Femur (tissue), 1 donor: ENCODE data around the gene ANKRD33B.
"Not testable (repeated sequence)": the region's sequence is repeated elsewhere in the genome, so short reads cannot be mapped to it uniquely, and the experiment has no call there.

Source experiments
- DNase-seq: peaks from one replicate; pipeline ENCODE4 v3.0.0-alpha.2; 2017

The ANKRD33B gene

DNA sequence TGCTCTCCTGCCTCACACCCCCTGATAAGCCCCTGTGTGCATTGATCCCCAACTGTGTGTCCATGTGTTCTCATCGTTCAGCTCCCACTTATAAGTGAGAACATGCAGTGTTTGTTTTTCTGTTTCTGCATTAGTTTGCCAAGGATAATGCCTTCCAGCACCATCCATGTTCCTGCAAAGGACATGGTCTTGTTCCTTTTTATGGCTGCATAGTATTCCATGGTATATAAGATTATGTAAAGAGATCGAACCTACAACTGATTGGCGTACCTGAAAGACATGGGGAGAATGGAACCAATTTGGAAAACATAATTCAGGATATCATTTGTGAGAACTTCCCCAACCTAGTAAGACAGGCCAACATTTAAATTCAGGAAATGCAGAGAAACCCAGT is 32.4 kb downstream of the ANKRD33B start:
- no peak for DNase-seq

GRCh38 chr5:10596886-10597451 is 33.1 kb downstream of the ANKRD33B start:
- no peak for DNase-seq

- no peak for DNase-seq
Measured at GRCh38 chr5:10599113-10599512, 35.2 kb downstream of the ANKRD33B start.

DNA sequence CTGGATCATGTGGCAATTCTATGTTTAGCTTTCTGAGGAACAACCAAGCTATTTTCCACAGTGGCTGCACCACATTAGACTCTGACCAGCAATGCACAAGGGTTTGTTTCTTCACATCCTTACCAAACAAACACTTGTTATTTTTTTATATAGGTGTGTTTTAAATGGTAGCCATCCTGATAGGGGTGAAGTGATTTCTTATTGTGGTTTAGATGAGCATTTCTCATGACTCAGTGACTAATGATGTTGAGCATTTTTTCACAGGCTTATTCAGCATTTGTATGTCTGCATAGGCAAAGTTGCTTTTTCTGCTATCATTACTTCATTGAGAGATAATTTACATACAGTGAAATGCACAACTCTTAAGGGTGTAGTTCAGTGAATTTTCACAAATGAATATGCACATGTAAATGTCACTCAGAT is 36.0 kb downstream of the ANKRD33B start:
- DNase-seq, result no peak

DNA sequence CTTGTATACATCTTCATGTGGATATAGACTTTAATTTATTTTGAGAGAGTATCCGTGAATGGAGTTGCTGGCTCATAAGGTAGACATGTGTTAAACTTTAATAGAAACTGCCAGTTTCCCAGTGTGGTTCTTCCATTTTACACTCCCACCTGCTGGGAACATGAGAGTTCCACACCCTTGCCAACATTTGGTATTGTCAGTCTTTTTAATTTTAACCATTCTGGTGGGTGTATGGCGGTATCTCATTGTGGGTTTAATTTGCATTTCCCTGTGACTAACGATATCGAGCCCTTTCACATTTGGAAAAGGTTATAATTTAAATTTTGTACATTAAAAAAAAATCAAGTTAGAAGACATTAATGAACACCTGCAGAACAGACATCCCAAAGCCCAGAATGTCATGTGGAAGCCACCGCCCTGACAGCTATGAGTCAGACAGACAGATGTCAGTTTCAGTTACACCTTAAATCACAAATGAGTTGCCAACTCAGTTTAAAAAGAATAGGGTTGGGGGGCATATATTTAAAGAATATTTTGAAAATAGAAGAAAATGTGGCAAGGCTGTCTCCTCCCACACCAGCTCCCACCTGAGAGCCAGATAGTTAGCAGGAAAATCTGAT is 36.9 kb downstream of the ANKRD33B start:
- no peak for DNase-seq

DNA sequence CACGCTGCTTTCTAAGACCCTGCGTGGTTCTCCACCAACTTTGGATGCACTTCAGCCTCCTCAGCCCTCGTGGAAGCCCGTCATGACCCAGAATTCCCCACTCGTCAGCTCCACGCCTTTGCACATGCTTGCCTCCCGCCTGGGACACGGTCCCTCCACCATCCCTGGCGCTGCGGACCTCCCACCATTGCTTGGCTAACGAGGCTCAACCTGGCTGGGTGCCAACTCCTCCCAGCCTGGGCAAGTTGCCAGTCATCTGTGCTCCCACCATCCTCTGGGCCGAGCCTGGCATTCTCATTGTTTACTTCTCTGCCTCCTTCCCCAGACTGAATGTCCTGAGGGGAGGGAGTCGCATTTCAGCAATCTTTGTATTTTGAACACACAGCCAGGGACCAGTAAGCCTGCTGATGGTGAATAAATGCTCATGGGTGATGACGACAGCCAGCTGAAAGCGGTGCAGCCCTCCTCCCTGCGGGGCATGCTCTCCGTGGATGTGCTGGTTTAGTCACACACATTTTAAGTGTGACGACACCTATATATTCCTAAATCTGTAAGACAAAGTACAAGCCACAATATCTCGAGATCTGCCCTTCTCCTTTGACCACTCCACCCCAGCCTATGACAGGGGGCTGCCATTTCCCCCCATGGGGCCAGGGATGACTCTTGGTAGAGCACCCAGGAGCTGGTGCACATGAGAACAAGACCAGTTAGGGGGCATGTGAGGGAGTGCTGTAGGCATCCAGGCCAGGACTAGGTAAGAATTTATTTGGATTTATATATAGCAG is 37.6 kb downstream of the ANKRD33B start:
- peak; percentile 87 for DNase-seq

DNA sequence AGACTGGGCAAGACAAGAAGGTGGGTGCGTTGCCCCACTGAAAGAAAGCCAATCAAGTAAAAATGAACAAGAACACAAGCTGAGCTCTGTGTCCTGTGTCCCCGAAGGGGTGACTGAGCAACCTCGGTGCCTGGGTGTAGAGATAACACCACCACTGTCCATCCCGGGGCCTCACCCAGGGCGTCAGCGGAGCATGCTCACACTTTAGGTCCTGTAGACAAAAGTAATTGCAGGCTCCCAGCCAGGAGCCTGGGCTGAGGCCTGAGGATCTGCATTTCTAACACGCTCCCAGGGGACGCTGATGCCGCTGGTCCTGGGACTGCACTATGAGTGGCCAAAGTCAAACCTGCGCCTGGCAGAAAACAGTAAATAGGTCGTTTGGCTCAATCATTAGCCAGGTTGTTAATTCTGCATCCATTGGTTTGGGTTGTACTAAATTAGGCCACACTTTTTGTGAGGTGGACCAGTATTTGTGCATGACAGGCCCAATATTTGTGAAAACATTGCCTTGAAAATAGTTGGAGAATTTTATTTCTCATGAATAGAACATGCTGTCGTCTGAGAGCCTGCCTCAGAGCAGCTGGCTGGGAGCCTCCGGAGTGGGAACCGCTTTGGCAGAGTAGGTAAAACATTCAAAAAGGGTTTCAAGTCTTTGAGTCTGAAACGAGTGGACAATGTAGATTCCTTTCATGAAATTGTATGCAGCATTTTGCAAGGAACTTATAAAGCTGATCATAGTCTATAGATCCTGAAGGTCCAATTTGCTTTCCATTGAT is 38.3 kb downstream of the ANKRD33B start:
- no peak for DNase-seq

- DNase-seq, result no peak
Measured at GRCh38 chr5:10604975-10605374, 41.1 kb downstream of the ANKRD33B start.

- DNase-seq, result not testable (repeated sequence)
Measured at GRCh38 chr5:10606632-10607022, 42.8 kb downstream of the ANKRD33B start.

- peak; percentile 58 for DNase-seq
Measured at GRCh38 chr5:10607023-10607665, 43.3 kb downstream of the ANKRD33B start.

DNA sequence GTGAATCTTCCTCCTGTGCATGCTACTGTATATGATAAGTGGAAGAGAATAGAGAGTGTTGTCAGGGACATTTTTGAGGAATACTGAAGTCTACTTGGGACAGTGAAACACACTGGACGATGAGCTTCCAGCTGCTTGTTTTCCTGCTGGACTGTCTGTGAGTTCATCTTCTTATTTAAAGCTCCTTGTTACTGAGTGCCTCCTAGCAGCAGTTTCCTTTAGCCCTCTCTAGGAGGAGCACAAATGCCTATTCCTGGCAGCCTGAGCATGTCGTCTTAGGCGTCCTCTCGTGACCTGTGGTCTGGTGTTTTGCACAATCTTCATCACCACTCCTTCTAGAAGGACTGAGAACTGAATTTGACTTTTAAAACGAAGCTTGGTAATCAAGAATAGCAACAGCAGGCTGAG is 43.8 kb downstream of the ANKRD33B start:
- peak; percentile 45 for DNase-seq

DNA sequence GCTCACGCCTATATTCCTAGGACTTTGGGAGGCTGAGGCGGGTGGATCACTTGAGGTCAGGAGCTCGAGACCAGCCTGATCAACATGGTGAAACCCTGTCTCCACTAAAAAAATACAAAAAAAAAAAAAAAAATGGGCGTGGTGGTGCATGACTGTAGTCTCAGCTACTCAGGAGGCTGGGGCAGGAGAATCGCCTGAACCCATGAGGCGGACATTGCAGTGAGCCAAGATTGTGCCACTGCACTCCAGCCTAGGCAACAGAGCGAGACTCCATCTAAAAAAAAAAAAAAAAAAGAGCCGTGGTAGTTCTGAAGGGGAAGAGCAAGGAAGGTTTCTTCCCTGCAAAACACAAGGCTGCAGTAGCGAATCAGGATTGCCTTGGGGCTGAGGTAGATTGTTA is 44.2 kb downstream of the ANKRD33B start:
- not testable (repeated sequence) for DNase-seq

GRCh38 chr5:10610058-10610457 is 46.2 kb downstream of the ANKRD33B start:
- DNase-seq, result no peak

DNA sequence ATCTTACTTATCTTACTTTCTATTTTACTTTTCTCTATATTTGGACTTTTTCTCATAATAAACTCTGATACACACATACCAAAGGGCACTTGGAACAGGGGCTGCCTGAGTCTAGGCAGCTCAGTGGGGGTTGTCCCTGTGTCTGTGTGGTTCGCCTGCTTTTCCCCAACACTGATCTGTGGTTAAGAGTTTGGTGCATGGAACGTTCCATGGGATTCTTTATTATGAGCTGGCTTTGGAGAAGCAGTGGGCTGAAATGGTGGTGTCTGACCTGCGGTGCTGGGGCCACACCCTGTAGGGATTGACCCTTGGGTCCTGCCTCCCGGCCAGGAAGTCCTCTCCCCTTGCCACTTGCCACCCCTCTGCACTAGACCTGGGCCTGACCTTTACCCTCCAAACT is 47.4 kb downstream of the ANKRD33B start:
- no peak for DNase-seq

DNA sequence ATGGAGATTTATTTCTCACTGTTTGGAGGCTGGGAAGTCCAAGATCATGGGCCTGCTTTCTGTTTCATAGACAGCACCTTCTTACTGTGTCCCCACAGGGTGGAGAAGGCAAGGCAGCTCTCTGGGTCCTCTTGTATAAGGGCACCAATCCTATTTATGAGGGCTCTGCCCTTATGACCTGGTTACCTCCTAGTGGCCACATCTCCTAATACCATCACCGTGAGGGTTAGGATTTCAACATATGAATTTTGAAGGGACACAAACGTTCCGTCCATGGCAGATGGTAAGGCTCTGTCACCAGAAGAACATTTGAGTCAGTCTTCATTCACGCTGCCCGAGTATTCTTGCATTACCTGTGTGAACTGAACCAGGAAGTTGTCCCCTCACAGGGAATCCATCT is 48.4 kb downstream of the ANKRD33B start:
- no peak for DNase-seq

DNA sequence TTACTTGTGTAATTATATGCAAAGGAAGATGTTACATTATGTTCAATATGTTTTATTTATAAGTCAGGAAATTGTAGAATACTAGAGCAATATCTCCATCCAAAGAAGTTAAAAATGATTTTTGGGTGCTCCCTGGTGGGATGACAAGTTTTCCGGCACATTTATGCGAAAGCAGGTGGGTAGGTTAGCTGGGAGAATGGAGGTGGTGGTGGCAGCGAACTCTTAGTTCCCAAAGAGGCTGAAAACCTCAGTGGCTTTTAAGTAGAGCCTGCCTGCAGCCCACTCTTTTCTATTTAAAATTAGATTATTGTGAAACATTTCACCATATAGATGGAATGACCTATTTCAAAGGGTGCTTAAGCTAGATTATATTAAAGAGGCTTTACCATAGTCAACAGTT is 51.8 kb downstream of the ANKRD33B start:
- DNase-seq, result no peak

DNA sequence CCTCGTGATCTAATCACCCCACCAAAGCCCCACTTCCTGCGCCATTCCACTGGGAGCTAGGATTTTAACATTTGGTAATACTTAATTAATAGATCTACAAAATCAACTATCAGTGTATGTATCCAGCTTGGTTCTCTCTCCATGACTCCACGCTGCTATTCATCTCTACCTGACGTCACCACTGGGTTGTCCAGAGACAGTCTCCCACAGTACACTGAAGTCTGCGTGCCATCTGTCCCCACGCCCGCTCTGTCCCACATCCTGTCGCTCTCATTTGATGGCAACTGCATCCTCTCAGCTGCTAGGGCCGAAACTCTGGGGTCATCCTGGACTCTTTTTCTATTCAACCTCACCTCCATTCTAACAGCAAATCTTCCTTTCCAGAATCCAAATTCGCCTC is 53.2 kb downstream of the ANKRD33B start:
- DNase-seq, result no peak

GRCh38 chr5:10618311-10618710 is 54.4 kb downstream of the ANKRD33B start:
- no peak for DNase-seq

- no peak for DNase-seq
Measured at GRCh38 chr5:10619649-10620048, 55.8 kb downstream of the ANKRD33B start.

DNA sequence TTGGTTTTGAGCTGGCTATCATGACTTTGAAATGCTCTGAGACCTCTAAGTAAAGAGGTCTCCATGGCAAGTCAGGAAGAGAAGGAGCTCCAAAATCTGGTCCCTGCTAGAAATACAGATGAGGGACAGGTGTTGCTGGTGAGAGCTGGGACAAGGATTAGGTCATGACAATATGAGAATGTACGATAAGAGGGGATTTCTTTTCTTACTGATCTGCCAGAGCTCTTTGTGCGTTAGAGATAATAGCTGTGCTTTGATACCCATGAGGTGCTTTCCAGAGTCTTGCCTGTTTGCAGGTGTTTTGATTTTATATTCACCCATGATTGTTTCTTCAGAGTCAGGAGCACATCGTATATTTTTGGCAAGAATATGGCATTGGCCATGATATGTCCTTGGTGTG is 56.5 kb downstream of the ANKRD33B start:
- DNase-seq, result no peak

DNA sequence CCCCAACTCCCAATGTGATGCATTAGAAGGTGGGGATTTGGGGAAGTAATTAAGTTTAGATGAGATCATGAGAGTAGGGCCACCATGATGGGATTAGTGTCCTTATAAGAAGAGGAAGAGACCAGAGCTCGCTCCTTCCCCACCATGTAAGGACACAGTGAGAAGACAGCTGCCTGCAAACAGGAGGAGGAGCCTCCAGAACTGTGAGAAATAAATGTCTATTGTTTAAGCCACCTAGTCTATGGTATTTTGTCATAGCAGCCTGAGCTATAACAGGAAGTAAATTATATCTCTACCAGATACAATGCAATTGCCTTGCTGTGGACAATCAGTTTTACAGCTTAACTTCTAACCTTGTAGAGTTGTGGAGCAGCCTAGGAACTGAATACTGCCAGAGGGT is 58.0 kb downstream of the ANKRD33B start:
- no peak for DNase-seq

DNA sequence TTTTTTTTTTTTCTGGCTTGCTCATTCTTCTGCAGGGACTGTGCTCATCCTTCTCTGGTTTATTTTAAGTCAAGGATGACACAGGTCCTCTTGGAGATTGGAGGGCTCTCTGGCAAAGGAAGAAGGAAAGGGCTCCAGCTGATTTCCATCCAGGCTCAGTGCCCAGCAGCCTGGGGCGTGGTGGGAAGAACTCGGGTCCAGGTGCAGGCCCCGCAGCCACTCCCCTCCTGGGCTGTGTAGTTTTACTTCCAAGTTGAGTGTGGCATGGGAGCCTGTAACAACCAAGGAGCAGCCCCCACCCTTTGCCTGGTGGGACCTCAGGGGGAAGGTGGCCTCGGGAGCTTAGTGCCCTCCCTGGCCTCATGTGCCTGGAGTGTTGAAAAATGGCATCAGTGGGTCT is 58.9 kb downstream of the ANKRD33B start:
- no peak for DNase-seq

DNA sequence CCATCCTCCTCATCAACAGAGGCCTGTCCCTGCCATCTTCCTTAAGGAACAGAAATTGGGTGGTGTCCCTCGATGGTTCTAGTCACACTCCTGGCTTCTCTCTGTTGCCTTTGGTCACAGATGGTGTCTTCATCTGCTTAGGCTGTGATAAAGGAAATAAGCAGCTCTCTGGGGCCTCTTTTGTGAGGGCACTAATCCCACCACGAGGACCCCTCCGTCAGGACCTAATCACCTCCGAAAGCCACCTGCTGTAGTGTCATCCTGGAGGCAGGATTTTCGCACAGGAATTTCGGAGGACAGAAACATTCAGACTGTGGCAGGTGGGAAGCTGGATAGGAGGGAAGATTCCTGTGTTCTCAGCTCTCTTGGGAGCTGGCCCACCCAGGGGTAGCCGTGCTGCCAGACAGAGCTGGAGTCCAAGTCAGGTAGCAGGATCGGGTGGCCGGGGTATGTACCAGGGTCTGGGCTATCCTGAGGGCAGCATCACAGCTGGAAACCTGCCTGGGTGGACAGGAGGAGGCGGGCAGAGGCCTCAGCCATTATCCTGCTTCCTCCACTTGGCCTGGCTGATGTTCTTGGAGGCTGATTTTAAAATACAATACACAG is 59.5 kb downstream of the ANKRD33B start:
- no peak for DNase-seq
